DOHH2 (cell line): ENCODE data around the gene CDH4.
"Not testable (repeated sequence)": the region's sequence is repeated elsewhere in the genome, so short reads cannot be mapped to it uniquely, and the experiment has no call there.

Experiments used
- H3F3A ChIP-seq: fragments of 200-600 bp; sonication (generic), shearing (Covaris generic); 2 replicates; pipeline ENCODE4 v1.6.0; 2016; ENCODE audit warnings: antibody characterized with exemption, mild to moderate bottlenecking; ENCODE audit not compliant: control insufficient read depth, insufficient read depth
- H3K27ac ChIP-seq: fragments of 200-600 bp; sonication (generic); 2 replicates; pipeline ENCODE4 v1.5.1; 2014; ENCODE audit warnings: low read depth, mild to moderate bottlenecking, low read length, moderate library complexity
- H3K27me3 ChIP-seq: fragments of 200-600 bp; sonication (generic); 2 replicates; pipeline ENCODE4 v1.6.1; 2014; ENCODE audit warnings: mild to moderate bottlenecking, low read length, mixed read lengths; ENCODE audit not compliant: control insufficient read depth
- H3K36me3 ChIP-seq: fragments of 200-600 bp; sonication (generic); 2 replicates; pipeline ENCODE4 v1.6.1; 2014; ENCODE audit warnings: mild to moderate bottlenecking, low read length, moderate library complexity, mixed read lengths; ENCODE audit not compliant: control insufficient read depth
- H3K4me1 ChIP-seq: fragments of 200-600 bp; sonication (generic); 2 replicates; pipeline ENCODE4 v1.6.1; 2014; ENCODE audit warnings: mild to moderate bottlenecking, low read length, mixed read lengths; ENCODE audit not compliant: control insufficient read depth
- H3K4me2 ChIP-seq: fragments of 200-600 bp; sonication (generic); 2 replicates; pipeline ENCODE4 v1.6.0; 2014; ENCODE audit warnings: mild to moderate bottlenecking, low read length, moderate library complexity
- H3K4me3 ChIP-seq: fragments of 200-600 bp; sonication (generic); 2 replicates; pipeline ENCODE4 v1.5.1; 2014; ENCODE audit warnings: mild to moderate bottlenecking, low read length, mixed read lengths
- H3K79me2 ChIP-seq: fragments of 200-600 bp; sonication (generic); 2 replicates; pipeline ENCODE4 v1.6.1; 2014; ENCODE audit warnings: mild to moderate bottlenecking, low read length, mixed read lengths; ENCODE audit not compliant: control insufficient read depth
- H3K9me2 ChIP-seq: fragments of 200-600 bp; sonication (generic); replicated peaks from 2 replicates; pipeline ENCODE4 v1.6.1; 2014; ENCODE audit warnings: mild to moderate bottlenecking, low read length, mixed read lengths; ENCODE audit not compliant: control insufficient read depth
- H3K9me3 ChIP-seq: fragments of 200-600 bp; sonication (generic); 2 replicates; pipeline ENCODE4 v1.6.1; 2014; ENCODE audit warnings: antibody characterized with exemption, low read length, mixed read lengths; ENCODE audit not compliant: control insufficient read depth, insufficient read depth
- H4K20me1 ChIP-seq: fragments of 200-600 bp; sonication (generic); 2 replicates; pipeline ENCODE4 v1.6.0; 2014; ENCODE audit warnings: low read depth, mild to moderate bottlenecking, antibody characterized with exemption, low read length, moderate library complexity; ENCODE audit not compliant: control insufficient read depth, insufficient read depth
- EZH2phosphoT487 ChIP-seq: fragments of 200-600 bp; sonication (generic); IDR thresholded peaks from 2 replicates; pipeline ENCODE4 v1.6.1; 2017; ENCODE audit warnings: borderline replicate concordance, mild to moderate bottlenecking, antibody characterized with exemption, low read length, moderate library complexity, mixed read lengths
- TF ChIP-seq, protein P1 (sequence below): fragments of 200-600 bp; sonication (generic); IDR thresholded peaks from one replicate; pipeline ENCODE4 v1.5.1; 2014; ENCODE audit warnings: antibody characterized with exemption, mild to moderate bottlenecking, low read depth, low read length; ENCODE audit not compliant: poor library complexity, severe bottlenecking

CDH4 gene

DNA sequence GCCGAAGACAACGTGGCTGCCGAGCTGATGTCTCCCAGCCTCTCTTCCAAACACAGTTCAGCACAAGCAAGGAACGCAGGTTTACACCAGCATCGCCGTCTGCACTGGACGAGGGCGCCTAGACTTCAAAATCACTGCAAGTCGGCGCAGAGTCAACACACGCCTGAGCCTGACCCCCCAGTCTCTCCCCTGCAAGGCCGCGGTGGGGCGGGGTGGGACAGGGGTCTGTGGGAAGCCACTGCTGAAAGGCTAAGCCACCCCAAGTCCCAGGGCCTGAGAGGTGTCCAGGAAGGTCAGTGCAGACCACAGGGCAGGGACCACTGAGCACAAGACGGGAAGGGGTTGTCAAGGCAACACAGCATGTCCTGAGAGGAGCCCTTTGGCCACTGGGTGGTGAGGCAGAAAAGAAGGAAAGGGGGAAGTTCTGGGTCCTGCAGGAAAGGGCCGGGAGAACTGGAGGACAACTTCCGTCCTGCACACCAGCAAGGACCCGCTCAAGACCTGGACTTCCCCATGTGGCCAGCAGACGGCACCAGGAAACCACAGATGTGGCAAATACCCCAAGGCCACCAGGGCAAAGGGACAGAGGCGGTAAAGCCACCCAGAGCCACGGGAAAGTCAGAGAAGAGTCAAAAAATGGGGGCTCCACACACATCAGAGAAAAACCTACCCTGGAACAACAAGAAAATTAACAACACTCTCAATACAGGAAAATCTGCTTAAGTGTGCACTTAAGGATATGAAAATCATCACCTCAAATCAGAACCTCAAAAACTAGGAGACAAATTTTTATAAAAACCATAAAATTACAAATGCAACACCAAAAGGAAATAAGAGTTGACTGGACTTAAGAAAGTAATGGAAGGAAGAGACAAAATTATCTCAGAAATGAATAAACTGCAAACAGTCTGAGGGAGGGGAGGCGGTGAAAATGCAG lies 728.9 kb downstream of the CDH4 start:
- Histone ChIP-seq H3K36me3 (peaks cover 23% of the 10 kb centered on the region), H3K4me3 (no peak overlapping the region), H3K9me3 (no peaks in the 10 kb centered on the region), H3K4me2 (no peak overlapping the region), H3K9me2 (no peaks in the 10 kb centered on the region), H4K20me1 (no peaks in the 10 kb centered on the region), H3K79me2 (peaks cover 7% of the 10 kb centered on the region; the same call in 1 of the 2 replicates), H3K27me3 (no peaks in the 10 kb centered on the region), H3K27ac (no peak overlapping the region), H3F3A (no peaks in the 10 kb centered on the region; the same call in 1 of the 2 replicates), H3K4me1 (no peaks in the 10 kb centered on the region)
- TF ChIP-seq, protein P1, sequence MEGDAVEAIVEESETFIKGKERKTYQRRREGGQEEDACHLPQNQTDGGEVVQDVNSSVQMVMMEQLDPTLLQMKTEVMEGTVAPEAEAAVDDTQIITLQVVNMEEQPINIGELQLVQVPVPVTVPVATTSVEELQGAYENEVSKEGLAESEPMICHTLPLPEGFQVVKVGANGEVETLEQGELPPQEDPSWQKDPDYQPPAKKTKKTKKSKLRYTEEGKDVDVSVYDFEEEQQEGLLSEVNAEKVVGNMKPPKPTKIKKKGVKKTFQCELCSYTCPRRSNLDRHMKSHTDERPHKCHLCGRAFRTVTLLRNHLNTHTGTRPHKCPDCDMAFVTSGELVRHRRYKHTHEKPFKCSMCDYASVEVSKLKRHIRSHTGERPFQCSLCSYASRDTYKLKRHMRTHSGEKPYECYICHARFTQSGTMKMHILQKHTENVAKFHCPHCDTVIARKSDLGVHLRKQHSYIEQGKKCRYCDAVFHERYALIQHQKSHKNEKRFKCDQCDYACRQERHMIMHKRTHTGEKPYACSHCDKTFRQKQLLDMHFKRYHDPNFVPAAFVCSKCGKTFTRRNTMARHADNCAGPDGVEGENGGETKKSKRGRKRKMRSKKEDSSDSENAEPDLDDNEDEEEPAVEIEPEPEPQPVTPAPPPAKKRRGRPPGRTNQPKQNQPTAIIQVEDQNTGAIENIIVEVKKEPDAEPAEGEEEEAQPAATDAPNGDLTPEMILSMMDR = peak; percentile 72
- TF ChIP-seq EZH2phosphoT487 = no peak

DNA sequence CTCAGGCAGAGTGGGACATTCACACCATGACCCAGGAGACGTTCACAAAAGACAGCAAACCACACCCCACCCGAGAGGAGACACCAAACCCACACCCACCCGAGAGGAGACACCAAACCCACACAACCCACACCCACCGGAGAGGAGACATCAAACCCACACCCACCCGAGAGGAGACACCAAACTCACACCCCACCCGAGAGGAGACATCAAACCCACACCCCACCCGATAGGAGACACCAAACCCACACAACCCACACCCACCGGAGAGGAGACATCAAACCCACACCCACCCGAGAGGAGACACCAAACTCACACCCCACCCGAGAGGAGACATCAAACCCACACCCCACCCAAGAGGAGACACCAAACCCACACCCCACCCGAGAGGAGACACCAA lies 729.6 kb downstream of the CDH4 start:
- H3K79me2 ChIP-seq, H3K4me3 ChIP-seq, H3K4me2 ChIP-seq, H3F3A ChIP-seq, H3K4me1 ChIP-seq, H3K9me2 ChIP-seq, H3K27me3 ChIP-seq, H3K27ac ChIP-seq, H4K20me1 ChIP-seq, H3K9me3 ChIP-seq: not testable (repeated sequence)
- H3K36me3 ChIP-seq = peaks cover 25% of the 10 kb centered on the region

DNA sequence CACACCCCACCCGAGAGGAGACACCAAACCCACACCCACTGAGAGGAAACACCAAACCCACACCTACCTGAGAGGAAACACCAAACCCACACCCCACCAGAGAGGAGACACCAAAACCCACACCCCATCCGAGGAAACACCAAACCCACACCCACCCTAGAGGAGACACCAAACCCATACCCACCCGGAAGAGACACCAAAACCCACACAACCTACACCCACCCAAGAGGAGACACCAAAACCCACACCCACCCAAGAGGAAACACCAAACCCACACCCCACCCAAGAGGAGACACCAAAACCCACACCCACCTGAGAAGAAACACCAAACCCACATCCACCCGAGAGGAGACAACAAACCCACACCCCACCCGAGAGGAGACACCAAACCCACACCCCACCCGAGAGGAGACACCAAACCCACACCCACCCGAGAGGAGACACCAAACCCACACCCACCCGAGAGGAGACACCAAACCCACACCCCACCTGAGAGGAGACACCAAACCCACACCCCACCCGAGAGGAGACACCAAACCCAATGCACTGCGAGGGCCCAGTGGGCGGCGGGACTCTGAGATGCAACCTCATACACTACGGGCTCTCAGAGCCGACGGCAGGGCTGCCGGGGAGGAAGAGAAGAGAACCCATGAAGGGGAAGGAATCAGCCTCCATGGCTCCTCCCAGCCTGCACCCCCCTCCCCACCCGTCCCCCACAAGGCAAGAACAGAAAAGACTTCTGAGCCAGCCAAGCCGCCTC lies 730.3 kb downstream of the CDH4 start:
- no peaks in the 10 kb centered on the region for H3K9me2 ChIP-seq
- no peak overlapping the region for H3K4me2 ChIP-seq
- no peak overlapping the region for H3K4me3 ChIP-seq
- H3K9me3 ChIP-seq = no peaks in the 10 kb centered on the region
- H3K27ac ChIP-seq = no peak overlapping the region
- no peak for TF ChIP-seq EZH2phosphoT487
- TF ChIP-seq, protein P1 = no peak
- H4K20me1 ChIP-seq = no peaks in the 10 kb centered on the region
- H3K27me3 ChIP-seq = no peaks in the 10 kb centered on the region
- peaks cover 28% of the 10 kb centered on the region for H3K36me3 ChIP-seq
- H3K79me2 ChIP-seq = peaks cover 7% of the 10 kb centered on the region; the same call in 1 of the 2 replicates
- H3F3A ChIP-seq = no peaks in the 10 kb centered on the region; the same call in 1 of the 2 replicates
- no peaks in the 10 kb centered on the region for H3K4me1 ChIP-seq

DNA sequence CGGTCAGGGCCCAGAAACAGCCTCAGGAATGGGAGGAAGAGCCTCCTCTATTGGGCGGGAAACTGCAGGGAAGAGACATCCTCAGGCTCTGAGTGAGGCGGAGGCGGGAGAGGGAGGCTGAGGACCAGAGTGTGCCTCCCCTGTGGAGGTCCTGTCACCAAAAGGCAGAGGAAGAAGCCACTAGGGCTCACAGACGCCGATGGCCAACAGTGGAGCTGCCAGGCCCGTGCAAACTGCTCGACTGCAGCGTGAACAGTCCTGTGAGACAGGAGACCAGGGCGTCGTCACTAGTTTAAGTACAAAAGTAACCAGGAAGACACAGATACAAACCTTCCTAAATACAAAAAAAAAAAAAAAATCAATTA lies 730.9 kb downstream of the CDH4 start:
- TF ChIP-seq, protein P1 = no peak
- H3F3A ChIP-seq = no peaks in the 10 kb centered on the region; the same call in 1 of the 2 replicates
- H3K9me3 ChIP-seq = no peaks in the 10 kb centered on the region
- H3K27ac ChIP-seq = no peak overlapping the region
- no peaks in the 10 kb centered on the region for H3K4me1 ChIP-seq
- no peaks in the 10 kb centered on the region for H3K27me3 ChIP-seq
- no peak overlapping the region for H3K4me3 ChIP-seq
- peaks cover 7% of the 10 kb centered on the region; the same call in 1 of the 2 replicates for H3K79me2 ChIP-seq
- H3K4me2 ChIP-seq = no peak overlapping the region
- H4K20me1 ChIP-seq = no peaks in the 10 kb centered on the region
- H3K36me3 ChIP-seq = peaks cover 23% of the 10 kb centered on the region
- no peaks in the 10 kb centered on the region for H3K9me2 ChIP-seq
